Mucosa of rectum (tissue), 2 donors: ENCODE results near the gene UQCR10.

Experiments used
- H3K27ac ChIP-seq, 2 donors: one replicate each; pipeline ENCODE4 v1.7.0; 2013; ENCODE audit warnings: inconsistent platforms in 2 of 2, low read depth in 2 of 2, low read length in 2 of 2
- H3K27me3 ChIP-seq, 2 donors: one replicate each; pipeline ENCODE4 v1.7.0; 2013; ENCODE audit warnings: low read length in 2 of 2; ENCODE audit not compliant: control insufficient read depth in 2 of 2, insufficient read depth in 2 of 2
- H3K36me3 ChIP-seq, 2 donors: one replicate each; pipeline ENCODE4 v1.7.0; 2013; ENCODE audit warnings: low read length in 2 of 2; ENCODE audit not compliant: control insufficient read depth in 2 of 2, insufficient read depth in 2 of 2
- H3K4me1 ChIP-seq, 2 donors: one replicate each; pipeline ENCODE4 v1.7.0; 2013; ENCODE audit warnings: low read length in 2 of 2, mild to moderate bottlenecking in 1 of 2; ENCODE audit not compliant: control insufficient read depth in 2 of 2, insufficient read depth in 2 of 2
- H3K4me3 ChIP-seq, 2 donors: one replicate each; pipeline ENCODE4 v1.7.0; 2013; ENCODE audit warnings: low read length in 2 of 2
- H3K9ac ChIP-seq, 2 donors: one replicate each; pipeline ENCODE4 v1.7.0; 2013; ENCODE audit warnings: low read length in 2 of 2, low read depth in 1 of 2, mild to moderate bottlenecking in 1 of 2
- H3K9me3 ChIP-seq, 2 donors: one replicate each; pipeline ENCODE4 v1.7.0; 2013; ENCODE audit warnings: low read length in 2 of 2; ENCODE audit not compliant: control insufficient read depth in 2 of 2
- donor health status: healthy.
- donor health status: Normal muscosa, but diverticular disease.

The UQCR10 gene

DNA sequence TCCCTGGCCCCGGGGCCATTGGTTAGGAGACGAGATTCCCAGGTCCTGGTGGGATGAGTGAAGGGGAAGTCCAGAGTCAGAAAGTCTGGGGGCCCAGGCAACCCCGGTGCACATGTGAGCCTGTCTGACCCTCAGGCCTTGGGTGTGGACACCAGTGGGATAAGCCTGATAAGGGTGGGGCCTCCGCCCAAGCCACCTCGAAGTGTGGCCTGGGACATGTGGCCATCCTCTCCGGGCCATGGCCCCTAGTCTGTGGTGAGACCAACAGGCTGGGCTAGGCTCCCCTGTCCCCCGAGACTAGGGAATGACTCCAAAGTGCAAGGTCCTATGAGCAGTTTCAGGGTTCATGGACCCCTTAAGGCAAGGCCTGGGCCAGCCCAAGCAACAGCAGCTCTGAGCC, 41.1 kb upstream of the UQCR10 start:
- peaks cover 5 to 13% of the 10 kb centered on the region in 2 donors for H3K27me3 ChIP-seq
- no peak overlapping the region for H3K4me3 ChIP-seq
- no peaks in the 10 kb centered on the region for H3K9me3 ChIP-seq
- no peaks in the 10 kb centered on the region for H3K4me1 ChIP-seq
- no peak overlapping the region for H3K27ac ChIP-seq
- H3K9ac ChIP-seq: no peak overlapping the region
- no peaks in the 10 kb centered on the region for H3K36me3 ChIP-seq

DNA sequence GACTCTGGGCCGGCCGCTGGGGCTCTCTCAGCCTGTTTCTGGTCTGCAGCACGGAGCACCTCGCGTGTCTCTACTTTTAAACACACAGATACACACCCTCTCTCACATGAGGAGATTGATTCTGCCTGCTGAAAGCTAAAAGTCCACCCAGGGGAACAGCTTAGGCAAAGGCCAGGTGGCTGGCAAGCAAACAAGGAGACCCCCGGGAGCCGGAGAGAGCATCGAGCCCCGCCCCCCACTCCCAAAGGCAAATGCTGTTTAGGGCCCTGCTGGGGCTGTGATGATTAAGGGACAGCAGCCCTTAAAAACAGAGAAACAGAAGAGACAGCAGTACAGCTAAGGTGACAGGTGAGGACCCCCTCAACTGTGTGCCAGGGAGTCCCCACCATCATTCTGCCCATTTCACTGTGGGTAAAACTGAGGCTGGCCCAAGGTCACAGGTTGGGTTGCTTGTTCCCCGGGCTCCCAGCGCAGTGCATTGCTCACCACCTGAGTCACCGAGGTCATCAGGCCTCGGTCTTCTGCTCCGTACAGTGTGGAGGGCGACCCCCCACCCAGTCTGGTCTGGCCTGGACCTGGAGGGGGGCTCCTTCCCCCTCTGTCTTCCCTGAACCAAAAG, 40.5 kb upstream of the UQCR10 start:
- Histone ChIP-seq H3K27ac (no peak overlapping the region), H3K36me3 (no peaks in the 10 kb centered on the region), H3K4me1 (no peaks in the 10 kb centered on the region), H3K27me3 (peaks cover 0 to 8% of the 10 kb centered on the region in 2 donors), H3K9ac (no peak overlapping the region), H3K4me3 (no peak overlapping the region), H3K9me3 (no peaks in the 10 kb centered on the region)

DNA sequence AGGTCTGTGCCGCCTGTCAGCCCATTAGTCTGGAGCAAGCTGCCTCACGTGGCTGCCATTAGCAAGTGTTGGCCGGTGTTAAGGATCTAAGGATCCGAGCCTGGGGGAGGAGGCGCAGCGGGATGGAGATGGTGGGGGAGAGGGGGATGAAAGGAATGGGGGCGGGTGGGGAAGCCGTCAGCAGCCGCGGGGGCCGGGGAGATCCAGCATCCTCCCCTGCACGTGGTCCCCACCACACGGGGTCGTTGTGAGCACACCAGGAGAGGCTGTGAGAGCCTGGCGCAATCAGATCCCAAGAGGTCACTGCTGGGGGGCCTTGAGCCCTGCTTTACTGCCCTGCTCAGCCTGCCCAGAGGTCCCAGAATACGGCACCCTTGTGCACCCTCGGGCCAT, 40.0 kb upstream of the UQCR10 start:
- no peaks in the 10 kb centered on the region for H3K4me1 ChIP-seq
- H3K9ac ChIP-seq: no peak overlapping the region
- peaks cover 0 to 5% of the 10 kb centered on the region in 2 donors for H3K27me3 ChIP-seq
- H3K9me3 ChIP-seq: no peaks in the 10 kb centered on the region
- no peak overlapping the region for H3K27ac ChIP-seq
- H3K4me3 ChIP-seq: no peak overlapping the region
- H3K36me3 ChIP-seq: no peaks in the 10 kb centered on the region

DNA sequence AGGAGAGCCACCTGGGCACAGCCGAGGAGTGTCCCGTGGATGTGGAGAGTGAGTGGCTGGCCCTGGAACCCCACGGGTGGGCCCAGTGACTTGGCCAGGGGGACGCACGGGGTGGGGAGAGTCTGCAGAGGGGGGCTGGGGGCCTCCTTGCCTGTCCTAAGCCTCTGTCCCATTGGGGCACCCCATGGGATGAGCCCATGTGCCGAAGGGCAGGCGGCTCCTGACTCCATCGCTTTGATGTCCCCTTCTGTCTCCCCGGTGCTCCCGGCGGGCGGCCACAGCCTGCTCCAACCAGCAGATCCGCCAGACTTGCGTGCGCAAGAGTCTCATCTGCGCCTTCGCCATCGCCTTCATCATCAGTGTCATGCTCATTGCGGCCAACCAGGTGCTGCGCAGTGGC, 38.0 kb upstream of the UQCR10 start:
- H3K4me1 ChIP-seq: peaks cover 0 to 6% of the 10 kb centered on the region in 2 donors
- no peaks in the 10 kb centered on the region for H3K9me3 ChIP-seq
- H3K4me3 ChIP-seq: no peak overlapping the region
- no peak overlapping the region for H3K9ac ChIP-seq
- H3K36me3 ChIP-seq: no peaks in the 10 kb centered on the region
- no peaks in the 10 kb centered on the region for H3K27me3 ChIP-seq
- H3K27ac ChIP-seq: no peak overlapping the region

DNA sequence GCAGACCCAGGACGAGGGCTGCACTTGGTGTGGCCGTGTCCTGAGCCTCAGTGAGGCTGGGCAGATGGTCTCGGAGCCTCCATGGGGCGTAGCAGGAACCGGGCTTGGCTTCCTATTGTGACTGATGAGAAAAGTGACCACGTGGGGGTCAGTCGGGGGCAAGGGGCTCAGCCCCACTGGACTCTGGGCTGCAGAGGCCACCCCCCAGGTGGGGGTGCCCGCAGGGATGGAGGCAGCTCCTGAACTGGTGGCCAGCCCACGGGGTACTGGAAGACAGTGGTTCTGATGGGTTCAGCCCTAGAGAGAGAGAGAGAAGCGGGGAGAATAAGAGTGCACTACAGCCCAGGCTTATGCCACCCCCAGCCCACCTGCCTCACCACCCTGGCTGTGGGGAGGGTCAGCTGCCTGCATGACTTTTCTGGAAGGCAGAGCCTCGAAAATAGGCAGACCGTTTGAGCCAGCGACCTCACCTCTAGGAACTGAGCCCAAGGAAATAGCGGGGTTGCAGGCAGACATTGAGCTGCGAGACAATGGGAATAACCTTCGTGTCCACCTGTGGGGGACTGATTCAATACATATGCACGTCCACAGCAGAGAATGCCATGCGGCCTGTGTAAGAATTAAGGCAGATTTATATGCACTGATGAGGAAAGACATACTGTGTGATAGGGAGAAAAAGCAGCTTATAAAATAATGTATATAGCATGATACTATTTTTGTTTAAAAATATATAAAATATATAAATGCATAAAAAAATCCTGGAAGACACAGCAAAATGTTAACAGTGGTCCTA, 35.9 kb upstream of the UQCR10 start:
- H3K9me3 ChIP-seq: no peaks in the 10 kb centered on the region
- no peak overlapping the region for H3K4me3 ChIP-seq
- H3K27ac ChIP-seq: no peak overlapping the region
- peaks cover 0 to 6% of the 10 kb centered on the region in 2 donors for H3K4me1 ChIP-seq
- peaks cover 0 to 4% of the 10 kb centered on the region in 2 donors for H3K36me3 ChIP-seq
- H3K9ac ChIP-seq: no peak overlapping the region
- H3K27me3 ChIP-seq: no peaks in the 10 kb centered on the region

DNA sequence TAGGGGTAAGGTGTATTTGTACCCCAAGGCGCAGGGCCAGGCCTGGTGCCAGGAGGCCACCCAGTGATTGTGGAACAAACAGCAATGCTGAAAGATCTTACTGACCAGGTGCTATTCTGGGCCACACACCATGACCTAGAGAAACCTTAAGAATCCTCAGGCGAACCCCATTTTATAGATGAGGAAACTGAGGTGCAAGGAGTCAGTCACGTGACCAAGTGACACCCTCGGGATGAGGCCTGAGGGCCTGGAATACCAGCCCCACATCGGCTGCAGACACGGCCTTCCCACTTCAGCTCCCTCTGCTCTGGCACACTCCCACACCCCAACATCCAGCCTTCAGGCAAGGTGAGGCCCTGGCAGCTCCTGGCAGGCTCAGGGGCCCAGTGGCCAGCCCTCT, 34.3 kb upstream of the UQCR10 start:
- H3K9ac ChIP-seq: no peak overlapping the region
- H3K4me3 ChIP-seq: no peak overlapping the region
- H3K9me3 ChIP-seq: no peaks in the 10 kb centered on the region
- peaks cover 0 to 6% of the 10 kb centered on the region in 2 donors for H3K4me1 ChIP-seq
- H3K27ac ChIP-seq: no peak overlapping the region
- peaks cover 0 to 6% of the 10 kb centered on the region in 2 donors for H3K36me3 ChIP-seq
- H3K27me3 ChIP-seq: no peaks in the 10 kb centered on the region

DNA sequence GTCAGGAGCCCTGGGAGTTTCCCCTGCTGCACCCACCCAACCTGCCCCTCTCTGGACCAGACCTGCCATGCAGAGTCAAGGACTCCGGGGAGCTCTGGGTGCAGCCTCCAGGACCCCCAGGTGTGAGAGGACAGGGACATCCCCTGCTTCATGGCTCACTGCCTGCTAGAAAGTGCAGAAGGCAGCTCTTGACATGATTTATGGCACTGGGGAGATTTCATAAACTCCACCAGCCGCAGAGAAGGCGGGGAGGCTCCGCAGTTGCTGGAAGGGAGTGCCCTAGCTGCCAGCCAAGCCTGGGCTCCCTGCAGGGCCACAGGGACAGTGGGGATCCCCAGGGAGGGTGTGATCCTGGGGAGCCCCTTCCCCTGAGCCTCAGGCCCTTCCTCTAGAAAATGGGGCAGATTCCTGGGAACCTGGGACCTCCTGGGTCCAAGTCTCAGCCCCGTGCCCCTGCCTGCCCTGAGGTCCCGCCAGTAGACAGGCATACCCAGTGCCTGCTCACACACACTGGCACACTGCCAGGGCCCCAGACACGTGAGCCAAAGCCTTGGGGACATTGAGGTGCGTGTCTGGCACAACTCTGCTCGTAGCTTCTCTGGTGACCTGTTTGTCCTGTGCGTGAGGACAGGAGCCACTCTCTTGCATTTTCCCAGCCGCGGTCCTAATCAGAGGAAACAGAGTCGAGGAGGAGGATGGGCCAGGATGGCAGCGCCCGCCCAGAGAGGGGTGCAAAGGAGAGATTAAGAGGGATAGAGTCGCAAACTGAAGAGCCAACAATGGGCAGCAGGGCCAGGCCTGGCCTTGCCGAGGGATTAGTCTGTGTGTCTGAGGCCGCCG, 33.6 kb upstream of the UQCR10 start:
- H3K4me3 ChIP-seq: no peak overlapping the region
- H3K9me3 ChIP-seq: no peaks in the 10 kb centered on the region
- H3K36me3 ChIP-seq: peaks cover 0 to 6% of the 10 kb centered on the region in 2 donors
- peaks cover 0 to 6% of the 10 kb centered on the region in 2 donors for H3K4me1 ChIP-seq
- no peak overlapping the region for H3K9ac ChIP-seq
- no peak overlapping the region for H3K27ac ChIP-seq
- H3K27me3 ChIP-seq: no peaks in the 10 kb centered on the region

DNA sequence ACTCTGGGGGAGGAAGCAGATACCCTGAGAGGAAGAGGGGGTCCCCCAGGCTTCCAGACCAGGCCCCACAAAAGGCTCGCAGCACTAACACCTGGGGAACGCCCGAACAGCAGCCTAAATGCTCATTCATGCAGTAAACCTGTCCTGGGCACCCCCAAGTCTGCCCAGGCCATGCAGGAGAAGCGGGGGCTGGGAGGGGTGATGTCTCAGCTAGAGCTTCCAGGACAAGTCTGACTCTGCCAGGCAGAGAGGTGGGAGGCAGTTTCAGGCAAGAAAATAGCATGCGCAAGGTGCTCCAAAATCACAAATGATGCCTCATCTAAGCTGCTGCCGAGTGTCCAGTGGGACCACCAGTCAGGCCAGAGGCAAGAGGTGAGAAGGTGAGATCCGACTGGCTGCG, 32.8 kb upstream of the UQCR10 start:
- Histone ChIP-seq H3K4me3 (no peak overlapping the region), H3K9ac (no peak overlapping the region), H3K9me3 (no peaks in the 10 kb centered on the region), H3K27ac (no peak overlapping the region), H3K4me1 (peaks cover 0 to 6% of the 10 kb centered on the region in 2 donors), H3K36me3 (peaks cover 0 to 7% of the 10 kb centered on the region in 2 donors), H3K27me3 (no peaks in the 10 kb centered on the region)

DNA sequence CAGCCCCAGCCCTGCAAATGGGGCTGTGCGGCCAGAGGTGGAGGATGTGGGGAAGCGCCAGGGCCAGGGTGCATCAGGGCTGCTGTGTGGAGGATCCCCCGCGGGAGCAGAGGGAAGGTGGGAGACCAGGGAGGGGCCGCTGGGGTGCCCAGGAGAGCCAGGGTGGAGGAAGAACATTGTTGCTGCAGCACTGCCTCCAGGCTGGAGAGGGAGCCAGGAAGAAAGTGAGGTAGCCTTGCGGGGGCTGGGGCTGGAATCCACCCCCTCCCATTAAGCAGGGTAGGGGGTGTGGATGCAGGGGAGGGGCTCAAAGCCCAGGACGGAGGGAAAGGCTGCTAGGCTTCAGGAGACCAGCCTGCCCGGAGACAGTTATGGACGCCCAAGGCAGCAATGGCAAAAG, 32.3 kb upstream of the UQCR10 start:
- Histone ChIP-seq H3K4me3 (no peak overlapping the region), H3K36me3 (peaks cover 0 to 11% of the 10 kb centered on the region in 2 donors), H3K9ac (no peak overlapping the region)

DNA sequence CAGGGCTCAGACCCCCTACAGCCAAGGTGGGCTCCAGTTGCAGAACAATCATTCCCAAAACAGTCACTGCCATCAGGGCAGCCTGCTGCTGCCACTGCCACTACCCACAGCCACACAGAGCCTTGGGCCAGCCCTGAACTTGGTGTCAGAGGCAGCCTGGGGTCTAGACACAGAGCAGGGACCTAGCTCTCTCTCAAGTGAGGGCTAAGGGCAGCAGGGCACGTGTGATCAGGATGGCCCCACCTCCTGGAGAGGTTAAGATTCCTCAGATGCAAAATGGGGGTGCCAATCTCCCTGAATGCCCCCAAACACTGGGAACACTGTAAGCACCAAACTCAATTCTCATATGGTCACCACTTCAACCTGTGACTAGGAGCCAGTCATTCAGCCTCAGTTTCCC, 31.8 kb upstream of the UQCR10 start:
- H3K36me3 ChIP-seq: peaks cover 0 to 16% of the 10 kb centered on the region in 2 donors

More for the DNA sequence above, 32.3 kb upstream of the UQCR10 start:
- H3K27me3 ChIP-seq: no peaks in the 10 kb centered on the region
- peaks cover 0 to 6% of the 10 kb centered on the region in 2 donors for H3K4me1 ChIP-seq
- H3K9me3 ChIP-seq: no peaks in the 10 kb centered on the region
- H3K27ac ChIP-seq: no peak overlapping the region

More for the DNA sequence above, 31.8 kb upstream of the UQCR10 start:
- Histone ChIP-seq H3K9ac (no peak overlapping the region), H3K4me1 (peaks cover 0 to 6% of the 10 kb centered on the region in 2 donors), H3K9me3 (no peaks in the 10 kb centered on the region), H3K4me3 (no peak overlapping the region), H3K27me3 (no peaks in the 10 kb centered on the region), H3K27ac (no peak overlapping the region)
